Psoas muscle (tissue), 8 donors: ENCODE results near the gene CEMIP. TPM values are rescaled to one million over a fixed set of nuclear protein-coding genes. Genes with fewer than 3 reads are reported as not detected.
"Not testable (repeated sequence)": the region's sequence is repeated elsewhere in the genome, so short reads cannot be mapped to it uniquely, and the experiment has no call there.

Source experiments
- ATAC-seq, 4 donors: fragments of 200-7000 bp; cut with Tn5 transposase; one replicate each; pipeline ENCODE4 v1.9.1; 2020; ENCODE audit warnings: moderate library complexity in 3 of 4, mild to moderate bottlenecking in 2 of 4
- DNase-seq, 2 donors: peaks; one replicate each; pipeline ENCODE4 v3.0.0-alpha.2; 2020
- H3K27ac ChIP-seq: fragments of 200-600 bp; one replicate; pipeline ENCODE4 v1.8.0; 2022
- H3K27me3 ChIP-seq, 3 donors: fragments of 200-600 bp in 1 of 3; one replicate each; pipeline versions ENCODE4 v1.6.1 to v1.8.0; 2013 to 2022; ENCODE audit warnings: low read length in 2 of 3, mild to moderate bottlenecking in 2 of 3, moderate library complexity in 1 of 3; ENCODE audit not compliant: insufficient read depth in 3 of 3
- H3K36me3 ChIP-seq, 2 donors: fragments of 200-600 bp in 1 of 2; one replicate each; pipeline versions ENCODE4 v1.6.1 to v1.8.0; 2013 to 2022; ENCODE audit warnings: low read depth in 1 of 2, mild to moderate bottlenecking in 1 of 2, moderate library complexity in 1 of 2; ENCODE audit not compliant: insufficient read depth in 1 of 2
- H3K4me1 ChIP-seq: fragments of 200-600 bp; one replicate; pipeline ENCODE4 v1.8.0; 2022
- H3K4me3 ChIP-seq: fragments of 200-600 bp; one replicate; pipeline ENCODE4 v1.8.0; 2022; ENCODE audit warnings: mild to moderate bottlenecking
- H3K9me3 ChIP-seq: fragments of 200-600 bp; one replicate; pipeline ENCODE4 v1.8.0; 2022
- WGBS, 3 donors: extraction: QIAGEN DNeasy Blood & Tissue Kit; methylation state at CpG; one replicate each; pipeline versions ENCODE4 v1.1.6 to v1.1.7; 2013; 5-methylcytosine and 5-hydroxymethylcytosine counted together
- intact Hi-C, 2 donors: fragments of 100-400 bp; cut with DNase I; formaldehyde crosslinking; loops; one replicate each; pipeline versions ENCODE4 v1.11.0 to v1.14.2; 2022
- polyA plus RNA-seq, 3 donors: library from polyadenylated mRNA; stranded (reverse); fragments of 200-250 nt; gene quantifications; one replicate each; pipeline ENCODE4 v1.2.3, GENCODE V29; 2013
- total RNA-seq, 4 donors: library from RNA; stranded (reverse); fragmentation: NEBNext Ultra II Directional in 2 of 4; extraction: Animal tissue kit (Norgen Biotek cat#: 25700) in 2 of 4; gene quantifications; one replicate each; pipeline versions ENCODE4 v1.2.1 to v1.2.4, GENCODE V29; 2021 to 2023
- TF ChIP-seq, protein P1 (sequence below): fragments of 200-600 bp; IDR thresholded peaks from one replicate; pipeline ENCODE4 v1.8.0; 2022; ENCODE audit warnings: antibody characterized with exemption
- donor health status: healthy with polysubstance abuse.
- donor health status: DM: no; HTN: no; CAD: no; lungs with moderate emphysema.
- donor health status: Bipolar disorder and iron deficiency.
- donor health status: healthy.
- donor health status: DM: yes; HTN: yes; CAD: no.
- donor health status: DM: no; HTN: no; CAD: no.
- donor health status: DM: no; HTN: no; CAD: no.
- donor health status: DM: yes; HTN: yes; CAD: no.

CEMIP gene
- total and polyA plus RNA-seq, 7 donors = under 0.01 to 0.96 (median 0.04) TPM

DNA sequence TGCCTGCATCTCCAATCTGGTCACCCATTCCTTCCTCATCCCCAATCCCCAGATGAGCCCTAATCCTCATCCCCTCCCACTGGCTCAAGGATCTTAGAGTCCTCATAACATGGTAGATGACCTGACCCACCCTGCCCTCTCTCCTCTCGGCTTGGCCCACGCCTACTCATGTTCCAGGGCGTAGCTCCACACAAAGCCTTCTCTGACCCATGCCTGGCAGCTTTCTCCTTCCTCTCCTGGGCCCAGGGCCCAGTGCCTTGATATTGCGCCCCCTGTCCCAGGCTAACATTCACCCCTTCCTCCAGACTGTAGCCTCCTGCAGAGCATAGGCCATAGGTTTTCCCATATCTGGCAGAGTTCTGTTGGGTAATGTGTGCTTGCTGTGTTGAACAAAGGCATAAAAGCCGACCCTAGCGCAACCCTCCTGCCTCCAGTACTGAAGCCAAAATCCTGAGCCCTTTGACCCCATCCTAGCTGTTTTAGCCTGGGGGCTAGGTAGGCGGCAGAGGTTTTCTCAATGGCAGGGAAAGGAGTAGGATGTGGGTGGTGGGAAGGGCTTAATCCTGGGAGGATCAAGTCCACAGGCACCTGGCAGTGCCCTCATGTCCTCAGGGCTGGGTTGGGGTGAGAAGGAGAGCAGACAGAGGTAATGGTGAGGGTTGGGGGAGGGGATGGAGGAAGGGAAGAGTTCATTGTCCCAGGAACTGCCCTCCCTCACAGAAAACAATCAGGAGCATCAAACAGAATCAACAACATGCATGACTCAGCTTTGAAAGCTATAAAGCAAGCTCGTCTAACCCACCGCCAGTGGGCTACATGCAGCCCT is 175.0 kb downstream of the CEMIP start:
- intact Hi-C loops = no loop called here
- H3K27ac ChIP-seq = no peak overlapping the region

DNA sequence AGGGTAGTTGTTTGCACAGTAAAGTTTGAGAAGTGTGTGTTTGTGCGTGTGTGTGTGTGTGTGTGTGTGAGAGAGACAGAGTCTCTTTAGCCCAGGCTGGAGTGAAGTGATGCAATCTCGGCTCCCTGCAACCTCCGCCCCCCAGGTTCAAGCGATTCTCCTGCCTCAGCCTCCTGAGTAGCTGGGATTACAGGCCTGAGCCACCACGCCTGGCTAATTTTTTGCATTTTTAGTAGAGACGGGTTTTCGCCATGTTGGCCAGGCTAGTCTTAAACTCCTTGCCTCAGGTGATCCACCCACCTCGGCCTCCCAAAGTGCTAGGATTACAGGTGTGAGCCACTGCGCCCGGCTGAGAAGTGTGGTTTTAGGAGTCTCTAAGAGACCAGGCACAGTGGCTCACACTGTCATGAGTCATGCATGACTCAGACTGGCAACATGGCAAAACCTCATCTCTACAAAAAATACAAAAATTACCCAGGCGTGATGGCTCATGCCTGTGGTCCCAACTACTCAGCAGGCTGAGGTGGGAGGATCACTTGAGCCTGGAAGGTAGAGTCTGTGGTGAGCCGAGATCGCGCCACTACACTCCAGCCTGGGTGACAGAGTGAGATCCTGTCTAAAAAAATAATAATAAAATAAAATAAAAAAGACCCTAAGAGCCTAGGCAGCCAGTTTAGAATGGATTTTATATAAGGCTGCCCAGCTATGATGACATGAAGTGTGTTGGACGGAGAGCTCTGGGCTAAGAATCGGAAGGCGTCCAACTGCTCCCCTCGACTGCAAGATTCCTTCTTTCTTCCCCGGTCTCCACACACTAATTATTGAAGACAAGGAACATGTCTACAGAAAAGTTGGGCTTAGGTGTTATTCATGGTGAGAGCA is 176.6 kb downstream of the CEMIP start:
- peak in 1 of 2 donors; percentile 27 for DNase-seq
- ATAC-seq = peak in 1 of 4 donors; percentile 39
- H3K36me3 ChIP-seq = peaks cover 0 to 22% of the 10 kb centered on the region in 2 donors
- H3K27ac ChIP-seq, H3K4me1 ChIP-seq, H3K9me3 ChIP-seq, H3K4me3 ChIP-seq, H3K27me3 ChIP-seq, intact Hi-C loops: not testable (repeated sequence)
- 89 to 94% (median 90%) methylated on average over 19 of the region's 19 CpGs for WGBS, 3 donors

More for the DNA sequence above, 175.0 kb downstream of the CEMIP start:
- TF ChIP-seq, protein P1, sequence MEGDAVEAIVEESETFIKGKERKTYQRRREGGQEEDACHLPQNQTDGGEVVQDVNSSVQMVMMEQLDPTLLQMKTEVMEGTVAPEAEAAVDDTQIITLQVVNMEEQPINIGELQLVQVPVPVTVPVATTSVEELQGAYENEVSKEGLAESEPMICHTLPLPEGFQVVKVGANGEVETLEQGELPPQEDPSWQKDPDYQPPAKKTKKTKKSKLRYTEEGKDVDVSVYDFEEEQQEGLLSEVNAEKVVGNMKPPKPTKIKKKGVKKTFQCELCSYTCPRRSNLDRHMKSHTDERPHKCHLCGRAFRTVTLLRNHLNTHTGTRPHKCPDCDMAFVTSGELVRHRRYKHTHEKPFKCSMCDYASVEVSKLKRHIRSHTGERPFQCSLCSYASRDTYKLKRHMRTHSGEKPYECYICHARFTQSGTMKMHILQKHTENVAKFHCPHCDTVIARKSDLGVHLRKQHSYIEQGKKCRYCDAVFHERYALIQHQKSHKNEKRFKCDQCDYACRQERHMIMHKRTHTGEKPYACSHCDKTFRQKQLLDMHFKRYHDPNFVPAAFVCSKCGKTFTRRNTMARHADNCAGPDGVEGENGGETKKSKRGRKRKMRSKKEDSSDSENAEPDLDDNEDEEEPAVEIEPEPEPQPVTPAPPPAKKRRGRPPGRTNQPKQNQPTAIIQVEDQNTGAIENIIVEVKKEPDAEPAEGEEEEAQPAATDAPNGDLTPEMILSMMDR = no peak
- no peaks in the 10 kb centered on the region for H3K27me3 ChIP-seq
- ATAC-seq (no peak), DNase-seq (no peak)
- no peaks in the 10 kb centered on the region for H3K4me1 ChIP-seq
- H3K36me3 ChIP-seq = peaks cover 0 to 28% of the 10 kb centered on the region in 2 donors
- no peaks in the 10 kb centered on the region for H3K9me3 ChIP-seq
- no peak overlapping the region for H3K4me3 ChIP-seq
- 95 to 97% (median 97%) methylated on average over 9 of the region's 9 CpGs for WGBS, 3 donors

DNA sequence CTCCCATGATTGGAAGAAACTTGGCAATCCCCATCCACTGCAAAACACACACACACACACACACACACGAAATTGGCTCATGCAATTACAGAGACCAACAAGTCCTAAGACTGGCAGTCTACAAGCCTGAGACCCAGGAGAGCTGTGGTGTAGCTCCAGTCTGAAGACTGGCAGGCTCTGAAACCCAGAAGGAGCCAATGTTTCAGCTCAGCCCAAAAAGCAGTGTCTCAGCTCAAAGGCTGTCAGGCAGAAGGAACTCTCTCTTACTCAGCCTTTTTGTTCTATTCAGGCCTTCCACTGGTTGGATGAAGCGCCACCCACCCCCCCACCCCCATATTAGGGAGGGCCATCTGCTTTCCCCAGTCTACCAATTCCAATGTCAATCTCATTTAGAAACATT is 178.4 kb downstream of the CEMIP start:
- Histone ChIP-seq H3K27me3 (no peaks in the 10 kb centered on the region), H3K4me1 (no peaks in the 10 kb centered on the region), H3K4me3 (no peak overlapping the region), H3K36me3 (peaks cover 0 to 10% of the 10 kb centered on the region in 2 donors), H3K9me3 (no peaks in the 10 kb centered on the region), H3K27ac (no peak overlapping the region)
- ATAC-seq (no peak), DNase-seq (no peak)
- intact Hi-C loops = no loop called here
- 77 to 82% (median 80%) methylated on average over 2 of the region's 2 CpGs for WGBS, 3 donors
- TF ChIP-seq, protein P1 = no peak

DNA sequence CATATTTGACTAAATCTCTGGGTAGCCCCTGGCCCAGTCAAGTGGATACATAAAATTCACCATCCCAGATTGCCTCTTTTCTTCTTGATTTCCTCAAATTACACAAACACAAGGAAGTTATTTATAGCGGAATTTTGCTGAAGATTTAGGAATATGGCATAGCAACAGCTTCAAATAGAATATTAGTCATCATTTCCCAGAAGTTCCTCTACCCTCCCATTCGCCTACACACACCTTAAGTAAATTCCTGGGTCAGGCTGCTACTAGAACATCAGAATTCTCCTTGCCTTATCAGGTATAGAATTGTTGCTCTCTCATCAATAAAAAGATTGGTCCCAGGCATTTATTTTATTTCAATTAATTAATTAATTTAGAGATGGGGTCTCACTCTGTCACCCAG is 178.8 kb downstream of the CEMIP start:
- no peaks in the 10 kb centered on the region for H3K9me3 ChIP-seq
- no peak for DNase-seq
- H3K4me1 ChIP-seq = no peaks in the 10 kb centered on the region
- 93 to 96% (median 94%) methylated on average over 2 of the region's 2 CpGs for WGBS, 3 donors
- no peaks in the 10 kb centered on the region for H3K27me3 ChIP-seq
- ATAC-seq = no peak
- no peak overlapping the region for H3K27ac ChIP-seq
- H3K4me3 ChIP-seq = no peak overlapping the region
- intact Hi-C loops = no loop called here
- peaks cover 0 to 10% of the 10 kb centered on the region in 2 donors for H3K36me3 ChIP-seq
- TF ChIP-seq, protein P1 = no peak
